K562 (cell line): ENCODE data around the gene EEF2. TPM values are rescaled to one million over a fixed set of nuclear protein-coding genes. Genes with fewer than 3 reads are reported as not detected.

ENCODE experiments used
- BCOR ChIP-seq: fragments of 450-650 bp; IDR thresholded peaks from 2 replicates; pipeline ENCODE4 v1.6.1; 2016
- CREB5 ChIP-seq: fragments of 250-450 bp; sonication (Bioruptor Pico); IDR thresholded peaks from 2 replicates; pipeline ENCODE4 v1.5.0; 2020; ENCODE audit warnings: mild to moderate bottlenecking
- EP400 ChIP-seq: fragments of 450-650 bp; IDR thresholded peaks from 2 replicates; pipeline ENCODE4 v1.6.1; 2017; ENCODE audit warnings: antibody characterized with exemption, mild to moderate bottlenecking, moderate library complexity
- NR4A1 ChIP-seq, 2 experiments: fragments of 250-450 bp in 1 of 2; fragments of 450-650 bp in 1 of 2; sonication (Bioruptor Pico) in 1 of 2; IDR thresholded peaks; 2 replicates each; pipeline versions ENCODE4 v1.4.0 to v1.6.1; 2016 to 2020; ENCODE audit warnings: mild to moderate bottlenecking in 2 of 2, missing compliant biosample characterization in 1 of 2, missing genetic modification characterization in 1 of 2, moderate library complexity in 1 of 2
- POLR2B ChIP-seq: fragments of 450-650 bp; IDR thresholded peaks from 2 replicates; pipeline ENCODE4 v1.6.1; 2018; ENCODE audit warnings: low read depth; ENCODE audit not compliant: partially characterized antibody
- PRDM10 ChIP-seq: fragments of 450-650 bp; IDR thresholded peaks from 2 replicates; pipeline ENCODE4 v1.6.1; 2018; ENCODE audit not compliant: partially characterized antibody
- REST ChIP-seq, 2 experiments: fragments of 450-650 bp; formaldehyde crosslinking in 1 of 2; IDR thresholded peaks; 2 replicates each; pipeline versions ENCODE4 v1.4.0 to v1.6.1; 2014 to 2020; ENCODE audit warnings: mild to moderate bottlenecking in 2 of 2, borderline replicate concordance in 1 of 2, low read depth in 1 of 2
- SREBF2 ChIP-seq: sonication (generic); formaldehyde crosslinking; IDR thresholded peaks from 2 replicates; pipeline ENCODE4 v1.4.0; 2020; ENCODE audit warnings: mild to moderate bottlenecking, missing genetic modification reagents
- TAF7 ChIP-seq: fragments of 450-650 bp; IDR thresholded peaks from 2 replicates; pipeline ENCODE4 v1.6.1; 2016; ENCODE audit warnings: missing genetic modification characterization, missing compliant biosample characterization
- polyA plus RNA-seq, 8 experiments: library from polyadenylated mRNA; depleted of rRNA in 4 of 8; stranded (reverse) in 5 of 8; unstranded in 3 of 8; fragments of >200 nt; fragmentation: Nextera tagmentation in 2 of 8; fragmentation: Illumina TruSeq in 1 of 8; extraction: Ambion mirVana in 2 of 8; extraction: Trizol in 1 of 8; gene quantifications; 2 replicates each; pipeline versions ENCODE4 v1.2.1 to v1.2.3, GENCODE V29; 2011 to 2014; ENCODE audit warnings: inconsistent platforms in 1 of 8, missing spikeins in 1 of 8
- total RNA-seq, 7 experiments: library from RNA; depleted of rRNA in 6 of 7; stranded (reverse); fragments of >200 nt in 6 of 7; fragmentation: Illumina TruSeq in 2 of 7; extraction: Trizol in 2 of 7; gene quantifications; 2 replicates each; pipeline versions ENCODE4 v1.2.1 to v1.2.3, GENCODE V29; 2011 to 2021; ENCODE audit warnings: low replicate concordance in 1 of 7

The EEF2 gene
- total and polyA plus RNA-seq, 9 of the 15 experiments (the other 6 are each of a cell fraction or from before 2014, with no cell fraction given): 372 to 3,003 (median 1,453) TPM

GRCh38 chr19:4007021-4007835 lies 22.0 kb upstream of the EEF2 start, which contains the start of gene PIAS4 (continued):
- TF ChIP-seq REST (IDR thresholded peaks at IDR 0.05; ENCODE audit: borderline replicate concordance) (peak; percentile 90), REST (CRISPR knock-in tag; IDR thresholded peaks at IDR 0.05; ENCODE audit: low read depth) (peak; percentile 64; the same call in 1 of the 2 replicates), CREB5 (CRISPR knock-in tag) (no peak), POLR2B (peak; percentile 61), SREBF2 (CRISPR knock-in tag) (no peak), TAF7 (0 out of 2 replicates have a peak, but pooled peaks have one; percentile 31), NR4A1 (CRISPR knock-in tag; IDR thresholded peaks at IDR 0.05) (0 out of 2 replicates have a peak, but pooled peaks have one; percentile 47), NR4A1 (tag; IDR thresholded peaks at IDR 0.05) (0 out of 2 replicates have a peak, but pooled peaks have one; percentile 30), BCOR (peak; percentile 65), PRDM10 (peak; percentile 88), EP400 (peak; percentile 80)
